CD14-positive monocyte (primary cell): ENCODE data around the gene ACBD7. TPM values are rescaled to one million over a fixed set of nuclear protein-coding genes. Genes with fewer than 3 reads are reported as not detected.

Source experiments
- DNase-seq, 3 donors: peaks; one replicate each; pipeline ENCODE4 v3.0.0-alpha.2; 2011 to 2022
- H2AFZ ChIP-seq: 2 replicates; pipeline ENCODE4 v1.6.0; 2012; ENCODE audit warnings: mild to moderate bottlenecking, low read depth, low read length, inconsistent platforms; ENCODE audit not compliant: insufficient read depth, poor library complexity, severe bottlenecking
- H3K27ac ChIP-seq, 2 donors: 1 replicate in 1 of 2; 2 replicates in 1 of 2; pipeline ENCODE4 v1.5.1; 2012 to 2013; ENCODE audit warnings: low read length in 2 of 2, control low read depth in 1 of 2, inconsistent platforms in 1 of 2, low read depth in 1 of 2, mild to moderate bottlenecking in 1 of 2
- H3K27me3 ChIP-seq, 2 donors: one replicate each; pipeline versions ENCODE4 v1.6.0 to v1.6.1; 2011 to 2013; ENCODE audit warnings: low read length in 2 of 2; ENCODE audit not compliant: control insufficient read depth in 2 of 2, insufficient read depth in 2 of 2
- H3K36me3 ChIP-seq, 2 donors: replicated peaks in 1 of 2; 1 replicate in 1 of 2; 2 replicates in 1 of 2; pipeline versions ENCODE4 v1.5.1 to v1.6.1; 2012 to 2013; ENCODE audit warnings: low read length in 2 of 2, control low read depth in 1 of 2, inconsistent platforms in 1 of 2, mild to moderate bottlenecking in 1 of 2; ENCODE audit not compliant: insufficient read depth in 2 of 2, control insufficient read depth in 1 of 2
- H3K4me1 ChIP-seq, 2 donors: 1 replicate in 1 of 2; 2 replicates in 1 of 2; pipeline versions ENCODE4 v1.5.1 to v1.6.1; 2012 to 2013; ENCODE audit warnings: low read length in 2 of 2, control low read depth in 1 of 2, inconsistent platforms in 1 of 2, mild to moderate bottlenecking in 1 of 2, moderate library complexity in 1 of 2; ENCODE audit not compliant: insufficient read depth in 2 of 2, control insufficient read depth in 1 of 2
- H3K4me2 ChIP-seq: replicated peaks from 2 replicates; pipeline ENCODE3; 2012; ENCODE audit warnings: low read length, moderate library complexity, mild to moderate bottlenecking; ENCODE audit not compliant: poor library complexity, severe bottlenecking; ENCODE audit errors: extremely low read depth
- H3K4me3 ChIP-seq, 3 experiments: fragments of 200-600 bp in 1 of 3; sonication (generic) in 1 of 3; replicated peaks in 1 of 3; 1 replicate in 2 of 3; 2 replicates in 1 of 3; pipeline ENCODE4 v1.5.1; 2011 to 2013; ENCODE audit warnings: low read length in 3 of 3, mild to moderate bottlenecking in 3 of 3, control low read depth in 2 of 3, low read depth in 2 of 3, inconsistent platforms in 1 of 3, moderate library complexity in 1 of 3
- H3K79me2 ChIP-seq: 2 replicates; pipeline ENCODE4 v1.6.0; 2012; ENCODE audit warnings: mild to moderate bottlenecking, control low read depth, inconsistent platforms, low read length, moderate library complexity; ENCODE audit not compliant: insufficient read depth
- H3K9ac ChIP-seq: 2 replicates; pipeline ENCODE4 v1.6.0; 2017; ENCODE audit warnings: low read length, mild to moderate bottlenecking; ENCODE audit not compliant: insufficient read depth, poor library complexity, severe bottlenecking
- H3K9me3 ChIP-seq, 2 donors: replicated peaks in 1 of 2; 1 replicate in 1 of 2; 2 replicates in 1 of 2; pipeline versions ENCODE4 v1.5.1 to v1.6.1; 2012 to 2013; ENCODE audit warnings: low read length in 2 of 2, control low read depth in 1 of 2; ENCODE audit not compliant: control insufficient read depth in 1 of 2, insufficient read depth in 1 of 2
- H4K20me1 ChIP-seq: 2 replicates; pipeline ENCODE4 v1.6.0; 2012; ENCODE audit warnings: mild to moderate bottlenecking, low read length, control low read depth, moderate library complexity; ENCODE audit not compliant: insufficient read depth
- H3K27ac Mint-ChIP-seq, 7 donors: one replicate each; pipeline ENCODE4 v1.8.0; 2020; ENCODE audit warnings: mild to moderate bottlenecking in 7 of 7, mixed read lengths in 7 of 7, moderate library complexity in 6 of 7, inconsistent platforms in 2 of 7
- H3K27me3 Mint-ChIP-seq, 3 donors: one replicate each; pipeline ENCODE4 v1.8.0; 2021 to 2022; ENCODE audit warnings: low read depth in 3 of 3, mild to moderate bottlenecking in 3 of 3, mixed read lengths in 3 of 3, moderate library complexity in 3 of 3, inconsistent platforms in 1 of 3
- H3K36me3 Mint-ChIP-seq, 2 donors: one replicate each; pipeline ENCODE4 v1.8.0; 2020; ENCODE audit warnings: mixed read lengths in 2 of 2, inconsistent platforms in 1 of 2, mild to moderate bottlenecking in 1 of 2
- H3K4me1 Mint-ChIP-seq: one replicate; pipeline ENCODE4 v1.8.0; 2020; ENCODE audit warnings: mild to moderate bottlenecking, mixed read lengths
- H3K4me3 Mint-ChIP-seq, 2 donors: one replicate each; pipeline ENCODE4 v1.8.0; 2020; ENCODE audit warnings: mild to moderate bottlenecking in 2 of 2, mixed read lengths in 2 of 2, moderate library complexity in 1 of 2
- H3K9me3 Mint-ChIP-seq, 7 donors: one replicate each; pipeline ENCODE4 v1.8.0; 2020 to 2022; ENCODE audit warnings: mixed read lengths in 7 of 7, mild to moderate bottlenecking in 6 of 7, moderate library complexity in 6 of 7, inconsistent platforms in 2 of 7
- CTCF ChIP-seq: fragments of 200-600 bp; IDR thresholded peaks from one replicate; pipeline ENCODE4 v1.8.0; 2022; ENCODE audit warnings: antibody characterized with exemption, mild to moderate bottlenecking
- WGBS: methylation state at CpG from one replicate; pipeline ENCODE4 v1.1.5; 2013; ENCODE audit warnings: missing lambda C conversion rate; ENCODE audit not compliant: insufficient coverage; 5-methylcytosine and 5-hydroxymethylcytosine counted together
- intact Hi-C, 2 donors: fragments of 100-400 bp; cut with micrococcal nuclease; formaldehyde crosslinking; loops; one replicate each; pipeline versions ENCODE4 v1.15.0 to v1.15.1; 2023
- polyA plus RNA-seq, 3 donors: library from polyadenylated mRNA; depleted of rRNA in 1 of 3; unstranded in 2 of 3; stranded (reverse) in 1 of 3; fragments of 300-500 nt in 2 of 3; fragments of >200 nt in 1 of 3; fragmentation: Illumina TruSeq in 2 of 3; gene quantifications; 1 replicate in 2 of 3; 2 replicates in 1 of 3; pipeline ENCODE4 v1.2.3, GENCODE V29; 2012 to 2021

Gene ACBD7
- polyA plus RNA-seq, 3 donors, result 0.11 TPM; not detected in 2

GRCh38 chr10:15137036-15137359 lies 48.4 kb upstream of the ACBD7 start:
- H3K4me2 ChIP-seq, result no peak overlapping the region

GRCh38 chr10:15136129-15137035 lies 47.8 kb upstream of the ACBD7 start:
- H3K36me3 Mint-ChIP-seq, result no peaks in the 10 kb centered on the region
- Histone ChIP-seq H3K79me2 (no peaks in the 10 kb centered on the region), H2AFZ (no peak overlapping the region), H3K4me1 (no peaks in the 10 kb centered on the region), H4K20me1 (no peaks in the 10 kb centered on the region), H3K27ac (no peak overlapping the region), H3K4me2 (no peak overlapping the region), H3K4me3 (no peak overlapping the region), H3K9me3 (no peaks in the 10 kb centered on the region), H3K27me3 (no peaks in the 10 kb centered on the region), H3K36me3 (no peaks in the 10 kb centered on the region), H3K9ac (no peak overlapping the region)
- H3K4me3 Mint-ChIP-seq, result no peak overlapping the region
- H3K27ac Mint-ChIP-seq, result peak overlapping the region in 1 of 7 donors; percentile 9
- H3K9me3 Mint-ChIP-seq, result peaks cover 0 to 1% (median 0%) of the 10 kb centered on the region in 7 donors
- H3K27me3 Mint-ChIP-seq, result peaks cover 0 to under 1% (median 0%) of the 10 kb centered on the region in 3 donors
- H3K4me1 Mint-ChIP-seq, result peaks cover 2% of the 10 kb centered on the region
- 95% methylated on average over 5 of the region's 11 CpGs for WGBS
- DNase-seq, result no peak
- intact Hi-C loops, result no loop called here
- TF ChIP-seq CTCF, result no peak

More at GRCh38 chr10:15137036-15137359, 48.4 kb upstream of the ACBD7 start:
- Histone ChIP-seq H3K36me3 (no peaks in the 10 kb centered on the region), H3K4me3 (no peak overlapping the region), H3K4me1 (no peaks in the 10 kb centered on the region), H3K9me3 (no peaks in the 10 kb centered on the region), H3K9ac (no peak overlapping the region), H2AFZ (no peak overlapping the region), H3K79me2 (no peaks in the 10 kb centered on the region), H4K20me1 (no peaks in the 10 kb centered on the region), H3K27me3 (no peaks in the 10 kb centered on the region), H3K27ac (no peak overlapping the region)
- intact Hi-C loops, result no loop called here
- Mint-ChIP-seq H3K36me3 (no peaks in the 10 kb centered on the region), H3K27ac (peak overlapping the region in 1 of 7 donors; percentile 9), H3K4me1 (peaks cover 2% of the 10 kb centered on the region), H3K9me3 (peaks cover 0 to 1% (median 0%) of the 10 kb centered on the region in 7 donors), H3K27me3 (no peaks in the 10 kb centered on the region), H3K4me3 (no peak overlapping the region)
- 95% methylated on average over 2 of the region's 4 CpGs for WGBS
- DNase-seq, result no peak
- TF ChIP-seq CTCF, result no peak
